HuH-7.5 (cell line): ENCODE measurements around the gene RBM20.
A peak's percentile ranks its signal among the peaks of the same experiment; 100 is the strongest.
"Not testable (repeated sequence)": the region's sequence is repeated elsewhere in the genome, so short reads cannot be mapped to it uniquely, and the experiment has no call there.

Experiments
- DNase-seq: peaks from one replicate; pipeline ENCODE4 v3.0.0; 2011; ENCODE audit warnings: low spot score

Gene RBM20

DNA sequence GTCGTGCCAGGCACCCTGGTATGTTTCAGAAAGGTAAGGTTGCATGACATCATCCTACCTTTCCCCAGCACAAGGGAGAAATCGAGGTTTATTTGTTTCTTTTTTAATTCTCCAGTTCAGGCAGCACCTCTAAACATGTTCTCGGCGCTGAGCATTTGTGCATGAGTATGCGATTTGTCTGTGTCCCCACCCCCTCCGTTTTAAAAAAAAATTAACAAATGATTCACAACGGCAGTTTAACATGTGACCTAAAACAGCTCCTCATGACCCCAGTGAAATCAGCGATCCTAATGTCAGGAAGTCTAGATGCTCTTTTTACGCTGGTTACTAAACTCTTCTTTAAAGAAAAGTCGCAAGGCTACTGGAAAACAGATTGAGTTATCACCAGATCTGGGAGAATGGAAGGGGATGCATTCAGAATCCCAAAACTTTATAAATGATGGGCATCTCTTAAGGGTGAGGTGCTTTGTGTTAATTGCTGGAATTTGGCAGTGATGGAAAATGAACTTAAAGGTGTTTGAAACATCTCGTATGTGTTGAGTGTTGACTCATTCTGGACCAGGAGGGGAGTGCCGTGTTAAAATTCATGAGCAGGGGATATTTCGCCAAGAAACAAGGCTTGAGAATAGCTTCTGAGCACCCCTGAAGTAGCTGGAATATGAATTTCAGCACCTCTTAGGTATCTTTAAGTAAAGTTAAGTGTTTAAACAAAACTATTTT is 120.8 kb downstream of the RBM20 start:
- DNase-seq = no peak

- no peak for DNase-seq
Observed at GRCh38 chr10:110765513-110766319, 121.6 kb downstream of the RBM20 start.

DNA sequence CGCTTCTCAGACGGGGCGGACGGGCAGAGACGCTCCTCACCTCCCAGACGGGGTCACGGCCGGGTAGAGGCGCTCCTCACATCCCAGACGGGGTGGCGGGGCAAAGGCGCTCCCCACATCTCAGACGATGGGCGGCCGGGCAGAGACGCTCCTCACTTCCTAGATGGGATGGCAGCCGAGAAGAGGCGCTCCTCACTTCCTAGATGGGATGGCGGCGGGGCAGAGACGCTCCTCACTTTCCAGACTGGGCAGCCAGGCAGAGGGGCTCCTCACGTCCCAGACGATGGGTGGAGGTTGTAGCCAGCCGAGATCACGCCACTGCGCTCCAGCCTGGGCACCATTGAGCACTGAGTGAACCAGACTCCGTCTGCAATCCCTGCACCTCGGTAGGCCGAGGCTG is 123.5 kb downstream of the RBM20 start:
- DNase-seq = not testable (repeated sequence)

DNA sequence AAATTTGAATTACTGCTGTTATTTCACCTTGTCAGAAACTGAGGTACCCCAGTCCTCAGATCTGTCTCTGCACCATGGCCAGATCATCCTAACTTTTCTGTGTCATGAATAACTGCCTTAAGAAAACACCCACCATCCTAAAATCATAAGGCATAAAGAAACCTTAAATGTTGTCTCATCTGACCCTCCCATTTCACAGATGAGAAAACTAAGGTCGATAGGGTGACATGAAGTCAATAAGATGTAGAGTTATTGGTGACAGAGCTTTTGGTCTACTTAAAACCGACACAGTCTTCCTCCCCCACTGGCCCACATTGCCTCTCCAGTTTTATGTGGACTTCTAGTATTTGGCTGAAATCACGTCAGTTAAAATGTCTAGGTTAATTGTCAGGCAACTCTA is 126.1 kb downstream of the RBM20 start:
- no peak for DNase-seq

DNA sequence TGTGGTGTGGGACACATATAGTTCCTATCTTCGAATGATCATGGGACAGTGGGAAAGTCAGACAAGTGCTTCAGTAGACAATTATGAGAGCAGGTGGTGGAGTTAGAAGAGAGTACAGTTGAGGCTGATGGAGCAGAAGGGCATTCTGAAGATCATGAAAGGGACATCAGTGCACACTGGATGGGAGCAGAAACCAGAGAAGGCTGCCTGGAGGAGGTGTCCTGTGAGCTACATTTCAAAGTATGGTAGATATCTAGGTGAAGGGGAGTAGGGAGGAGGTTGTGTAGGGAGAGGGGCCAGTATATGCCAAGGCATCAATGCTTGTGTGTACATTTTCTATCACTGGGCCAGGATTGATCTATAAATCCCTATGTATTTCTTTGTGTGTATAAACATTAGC is 127.3 kb downstream of the RBM20 start:
- DNase-seq = no peak

DNA sequence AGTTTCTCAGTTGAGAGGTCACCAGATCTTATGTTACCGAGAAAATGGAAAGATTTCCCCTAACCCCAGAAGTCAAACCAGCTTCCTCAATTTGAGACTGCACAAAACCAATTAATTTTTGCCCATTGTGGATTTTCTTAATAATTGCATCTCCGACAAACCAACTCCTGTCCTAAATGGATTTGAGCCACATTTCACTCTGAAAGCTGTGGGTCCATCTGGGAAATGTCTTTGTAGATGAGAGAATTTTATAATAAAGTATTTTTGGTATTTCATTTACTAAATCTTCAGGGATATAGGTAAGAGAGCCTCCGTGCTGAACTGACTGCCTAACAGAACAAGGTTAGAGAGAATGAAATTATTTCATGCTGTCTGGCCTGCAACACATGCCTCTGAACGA is 127.9 kb downstream of the RBM20 start:
- no peak for DNase-seq

GRCh38 chr10:110772454-110773025 is 128.4 kb downstream of the RBM20 start:
- no peak for DNase-seq

- no peak for DNase-seq
Observed at GRCh38 chr10:110773693-110774068, 129.5 kb downstream of the RBM20 start.

- DNase-seq = peak; percentile 69
Observed at GRCh38 chr10:110774069-110775019, 130.2 kb downstream of the RBM20 start.

- peak; percentile 34 for DNase-seq
Observed at GRCh38 chr10:110775020-110775375, 130.9 kb downstream of the RBM20 start.

GRCh38 chr10:110775406-110775805 is 131.3 kb downstream of the RBM20 start:
- no peak for DNase-seq

- DNase-seq = no peak
Observed at GRCh38 chr10:110777017-110777416, 132.9 kb downstream of the RBM20 start.

DNA sequence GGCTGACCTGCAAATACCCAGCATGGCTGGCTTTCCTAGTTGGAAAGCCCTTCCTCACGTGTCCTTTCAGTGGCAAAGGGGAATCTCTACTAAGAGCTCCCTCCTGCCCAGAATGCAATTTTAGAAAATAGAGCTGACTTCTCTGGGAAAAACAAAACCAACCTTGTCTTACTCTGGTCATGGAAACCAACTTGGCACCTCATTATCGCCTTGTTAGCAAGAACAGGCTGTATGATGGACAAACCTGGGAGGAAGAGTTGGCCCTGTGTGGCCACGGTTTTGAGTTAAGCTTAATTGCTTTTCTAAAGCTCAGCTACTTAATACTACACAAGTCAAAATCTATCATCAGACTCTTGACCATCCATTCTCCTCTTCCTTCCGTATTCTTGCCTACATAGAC is 133.5 kb downstream of the RBM20 start:
- DNase-seq = no peak

DNA sequence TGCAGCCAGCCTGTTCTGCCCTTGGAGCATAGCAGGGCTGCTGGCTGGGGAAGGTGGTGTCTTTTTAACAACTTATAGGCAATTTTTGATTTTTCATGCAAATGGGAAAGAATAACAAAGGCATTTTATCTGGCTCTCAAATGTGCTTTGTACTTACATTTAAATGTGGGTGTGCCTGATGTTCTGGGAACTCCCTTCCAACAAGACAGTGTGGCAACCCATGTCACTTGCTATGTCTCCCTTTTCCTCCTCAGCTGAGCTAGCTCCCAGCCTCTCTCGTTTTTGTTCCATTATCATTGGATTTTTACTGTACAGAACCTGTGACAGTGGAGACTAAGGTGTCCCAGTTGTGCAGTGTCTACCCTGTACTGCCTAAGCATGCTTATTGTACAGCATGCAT is 134.1 kb downstream of the RBM20 start:
- DNase-seq = no peak

DNA sequence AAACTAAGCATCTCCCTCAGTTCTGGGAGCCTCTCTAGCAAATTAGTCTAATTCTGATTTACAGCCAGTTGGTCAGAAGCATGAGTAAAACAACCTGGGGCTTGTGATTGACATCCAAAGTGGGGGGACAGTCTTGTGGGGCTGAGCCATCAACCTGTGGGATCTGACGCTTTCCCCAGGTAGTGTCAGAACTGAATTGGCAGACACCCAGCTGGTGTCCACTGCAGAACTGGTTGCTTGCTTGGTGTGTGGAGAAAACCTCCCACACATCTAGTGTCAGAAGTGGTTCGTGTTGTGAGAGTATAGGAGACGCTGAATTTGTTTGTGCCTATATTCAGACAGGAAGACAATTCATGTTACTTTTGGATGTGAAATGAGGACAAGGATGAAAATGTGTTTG is 135.4 kb downstream of the RBM20 start:
- no peak for DNase-seq

- no peak for DNase-seq
Observed at GRCh38 chr10:110780704-110781103, 136.6 kb downstream of the RBM20 start.

- DNase-seq = no peak
Observed at GRCh38 chr10:110781139-110781538, 137.0 kb downstream of the RBM20 start.

DNA sequence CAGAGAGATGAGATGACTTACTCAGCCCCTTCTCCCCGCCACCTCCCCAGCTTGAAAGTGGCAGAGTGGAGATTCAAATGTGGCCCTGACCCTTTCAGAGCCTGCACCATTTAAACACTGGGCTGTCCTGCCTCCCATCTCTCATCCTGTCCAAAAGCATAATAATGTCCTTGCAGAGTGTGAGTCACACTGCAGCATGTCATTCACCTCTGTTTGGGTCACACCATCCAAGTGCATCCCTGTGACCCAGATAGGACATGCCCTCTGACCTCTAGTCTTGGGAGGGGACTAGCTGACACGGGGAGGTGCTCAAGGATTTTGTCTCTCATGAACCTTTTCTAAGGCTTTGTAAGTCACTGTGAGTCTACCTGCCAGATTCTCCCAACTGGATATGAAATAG is 138.5 kb downstream of the RBM20 start:
- no peak for DNase-seq

- DNase-seq = no peak
Observed at GRCh38 chr10:110783509-110784107, 139.5 kb downstream of the RBM20 start.

DNA sequence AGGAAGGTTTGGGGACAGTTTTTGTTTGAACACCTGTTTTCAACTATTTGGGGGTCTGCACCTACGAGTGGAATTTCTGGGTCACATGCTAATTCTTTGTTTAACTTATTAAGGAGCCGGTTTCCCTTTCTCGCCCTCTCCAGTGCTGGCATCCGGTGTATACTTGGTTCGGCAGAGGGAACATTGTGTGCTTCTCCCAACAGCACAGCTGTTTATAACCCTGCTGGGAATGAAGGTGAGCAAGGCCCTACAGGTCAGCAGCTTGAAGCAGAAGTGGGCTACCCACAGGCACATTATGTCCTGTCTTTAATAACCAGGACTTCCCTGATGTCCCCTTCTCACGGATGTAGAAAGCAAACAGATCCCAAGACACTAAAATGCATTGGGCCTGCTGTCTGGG is 140.1 kb downstream of the RBM20 start:
- no peak for DNase-seq

DNA sequence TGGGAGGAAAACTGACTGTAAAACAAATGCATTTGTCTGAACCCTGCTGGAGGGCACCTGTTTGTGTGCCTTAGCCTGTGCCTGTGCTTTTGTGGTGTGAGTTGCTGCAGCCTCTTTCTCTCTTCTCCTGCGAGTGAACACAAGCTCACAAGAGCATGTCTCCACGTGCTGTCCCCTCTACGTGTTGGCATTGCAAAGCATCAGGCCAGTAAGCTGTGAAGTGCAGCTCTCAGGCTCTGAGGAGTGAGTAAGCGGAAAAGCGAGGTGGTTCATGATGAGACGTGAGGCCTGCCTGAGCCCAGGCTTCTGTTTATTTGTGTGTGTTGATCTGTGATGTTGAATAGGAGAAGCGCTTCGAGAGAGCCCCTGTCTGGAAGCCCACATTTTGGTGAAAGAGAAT is 142.0 kb downstream of the RBM20 start:
- no peak for DNase-seq
